ENCODE results near the gene HELZ2. TPM values are rescaled to one million over a fixed set of nuclear protein-coding genes. Genes with fewer than 3 reads are reported as not detected.

The HELZ2 gene
- total and polyA plus RNA-seq, 2 experiments from 2014 or later = 5.2 to 48.9 TPM

GRCh38 chr20:63553251-63553932 lies 20.6 kb downstream of the HELZ2 start (continued):
- TF ChIP-seq CTCF (conservative IDR thresholded peaks at IDR 0.05; ENCODE audit: low read depth in 2 of 2) (no peak), ZNF331 (CRISPR knock-in tag; IDR thresholded peaks at IDR 0.05; ENCODE audit: low read depth) (no peak), STAT1 (IDR thresholded peaks at IDR 0.05; ENCODE audit: unreplicated experiment) (peak; percentile 74), POLR2AphosphoS5 (IDR thresholded peaks at IDR 0.05; ENCODE audit: low read depth) (peak; percentile 39; the same call in 1 of the 2 replicates)

GRCh38 chr20:63552481-63553249 lies 21.4 kb downstream of the HELZ2 start:
- Histone ChIP-seq H3K4me2 (peak overlapping the region; percentile 79), H3K79me2 (replicated peaks; ENCODE audit: insufficient read depth) (no peaks in the 10 kb centered on the region), H3K27ac (ENCODE audit: low read depth) (peak overlapping the region; percentile 89), H3K27me3 (ENCODE audit: insufficient read depth) (no peaks in the 10 kb centered on the region), H3F3A (replicated peaks; ENCODE audit: low read depth) (peaks cover 13% of the 10 kb centered on the region; the same call in 1 of the 2 replicates), H2AFZ (0 out of 2 replicates have a peak overlapping the region, but pooled peaks have one; percentile 47), H3K4me1 (ENCODE audit: insufficient read depth) (peaks cover 12% of the 10 kb centered on the region; the same call in 1 of the 2 replicates), H3K4me3 (peak overlapping the region; percentile 48), H3K36me3 (ENCODE audit: insufficient read depth) (no peaks in the 10 kb centered on the region), H4K20me1 (replicated peaks; ENCODE audit: insufficient read depth) (no peaks in the 10 kb centered on the region), H3K9me2 (ENCODE audit: insufficient read depth) (no peaks in the 10 kb centered on the region)
- ATAC-seq = peak; percentile 25
- no peak overlapping the region; the same call in 1 of the 2 replicates for H3K27ac Mint-ChIP-seq
- H3K27me3 Mint-ChIP-seq (ENCODE audit: insufficient read depth, low read depth, poor library complexity) = peaks cover 16% of the 10 kb centered on the region
- TF ChIP-seq CTCF (conservative IDR thresholded peaks at IDR 0.05; ENCODE audit: low read depth in 2 of 2) (no peak), NANOG (IDR thresholded peaks at IDR 0.05; ENCODE audit: borderline replicate concordance) (no peak), CREB1 (CRISPR knock-in tag; IDR thresholded peaks at IDR 0.05; ENCODE audit: low read depth) (peak; percentile 47; the same call in 1 of the 2 replicates), POLR2AphosphoS5 (IDR thresholded peaks at IDR 0.05; ENCODE audit: low read depth) (peak; percentile 10; the same call in 1 of the 2 replicates), ZNF114 (CRISPR knock-in tag; IDR thresholded peaks at IDR 0.05) (no peak)
- no peaks in the 10 kb centered on the region for H3K36me3 Mint-ChIP-seq (ENCODE audit: low read depth)
- H3K4me1 Mint-ChIP-seq = peaks cover 23% of the 10 kb centered on the region
- no peaks in the 10 kb centered on the region for H3K9me3 Mint-ChIP-seq
- peak; percentile 68 for DNase-seq (ENCODE audit: low spot score)
- H3K4me3 Mint-ChIP-seq = peak overlapping the region; percentile 54
